SK-MEL-5 (cell line): ENCODE measurements around the gene TCEA3. TPM values are rescaled to one million over a fixed set of nuclear protein-coding genes. Genes with fewer than 3 reads are reported as not detected.

Experiments used
- DNase-seq: peaks from one replicate; pipeline ENCODE4 v3.0.0-alpha.2; 2016; ENCODE audit warnings: low read depth, low spot score
- in situ Hi-C: cut with HindIII; loops from 2 replicates; pipeline ENCODE4 v1.10.0; 2016; ENCODE audit warnings: low sequenced_read_pairs, high pct_unique_total_duplicates, low pct_unique_long_range_greater_than_20kb
- total RNA-seq: library from RNA; depleted of rRNA; stranded (reverse); fragments of >200 nt; shearing (Covaris generic); gene quantifications from 2 replicates; pipeline ENCODE4 v1.2.3, GENCODE V29; 2014

TCEA3 gene
- total RNA-seq, 1 experiment from 2014 or later = 0.05 TPM

DNA sequence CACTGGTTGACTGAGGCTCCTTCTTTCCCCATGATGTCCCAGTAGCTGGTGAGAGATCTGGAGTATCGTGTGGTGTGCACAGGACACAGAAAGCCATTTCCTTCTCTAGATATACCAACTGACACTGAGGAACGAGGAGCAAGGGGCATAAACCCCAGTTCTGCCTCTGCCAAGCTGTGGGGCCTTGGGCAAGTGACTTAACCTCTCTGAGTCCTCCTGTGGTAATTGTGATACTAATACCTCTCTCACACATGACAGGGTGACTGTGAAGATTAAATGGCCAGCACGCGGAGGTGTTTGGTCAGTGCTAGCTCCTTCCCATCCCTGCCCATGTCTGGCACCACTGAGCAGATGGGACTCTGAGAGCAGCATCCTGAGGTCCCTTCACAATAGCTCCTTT lies 26.3 kb upstream of the TCEA3 start:
- in situ Hi-C loops = no loop called here
- DNase-seq = no peak

DNA sequence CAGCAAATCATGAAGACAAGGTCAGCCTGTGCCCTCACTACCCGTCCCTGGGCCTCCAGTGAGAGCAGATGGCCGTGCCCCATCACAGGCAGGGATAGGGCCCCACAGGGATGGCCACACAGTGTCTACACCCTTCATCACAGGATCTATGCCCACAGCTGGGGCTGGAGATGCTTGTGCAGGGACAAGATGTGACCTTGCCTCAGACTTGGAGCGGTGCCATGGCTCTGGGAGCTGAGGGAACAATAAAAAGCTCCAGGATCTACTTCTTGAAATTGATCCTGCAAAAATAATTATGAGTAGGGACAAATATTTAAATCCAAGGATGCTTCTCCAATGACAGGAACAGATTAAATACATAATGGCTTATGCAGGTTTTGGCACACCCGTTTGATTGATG lies 25.4 kb upstream of the TCEA3 start:
- DNase-seq = no peak
- in situ Hi-C loops = no loop called here

DNA sequence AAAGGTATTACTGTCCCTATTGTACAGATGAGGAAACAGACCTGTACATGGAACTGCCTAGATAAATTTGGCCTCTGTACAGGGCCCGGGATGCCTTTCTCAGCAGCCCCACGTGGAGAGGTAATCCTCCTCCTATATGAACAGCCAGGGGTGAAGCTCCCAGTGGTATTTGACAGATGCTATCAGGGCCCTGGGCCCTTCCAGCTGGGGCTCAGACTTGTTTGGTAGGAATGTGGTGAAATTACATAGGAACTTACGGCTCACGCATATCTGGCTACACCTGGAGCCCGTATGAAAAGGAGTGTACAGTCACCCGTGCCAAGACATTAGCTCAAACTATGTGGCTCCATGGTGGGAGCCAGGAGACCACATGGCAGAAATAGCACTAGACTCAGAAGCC lies 24.8 kb upstream of the TCEA3 start:
- in situ Hi-C loops = no loop called here
- DNase-seq = no peak

DNA sequence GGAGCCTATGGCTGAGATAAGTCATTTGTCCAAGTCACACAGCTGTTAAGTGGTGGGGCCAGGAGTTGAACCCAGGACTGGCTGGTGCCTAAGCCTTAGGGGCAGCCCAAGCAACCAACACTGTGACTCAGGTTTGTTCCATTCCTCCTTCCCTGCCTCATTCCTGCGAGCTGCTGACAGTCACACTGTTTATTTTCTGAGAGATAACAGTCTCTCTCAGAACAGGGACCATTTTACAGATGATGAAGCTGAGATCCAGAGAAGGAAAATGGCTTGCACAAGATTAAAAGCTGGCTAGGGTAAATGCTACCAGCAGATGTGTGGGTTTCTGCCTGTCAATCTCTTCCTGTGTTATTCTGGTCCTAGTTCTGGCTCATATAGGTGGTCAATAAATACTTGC lies 24.3 kb upstream of the TCEA3 start:
- in situ Hi-C loops = no loop called here
- no peak for DNase-seq

DNA sequence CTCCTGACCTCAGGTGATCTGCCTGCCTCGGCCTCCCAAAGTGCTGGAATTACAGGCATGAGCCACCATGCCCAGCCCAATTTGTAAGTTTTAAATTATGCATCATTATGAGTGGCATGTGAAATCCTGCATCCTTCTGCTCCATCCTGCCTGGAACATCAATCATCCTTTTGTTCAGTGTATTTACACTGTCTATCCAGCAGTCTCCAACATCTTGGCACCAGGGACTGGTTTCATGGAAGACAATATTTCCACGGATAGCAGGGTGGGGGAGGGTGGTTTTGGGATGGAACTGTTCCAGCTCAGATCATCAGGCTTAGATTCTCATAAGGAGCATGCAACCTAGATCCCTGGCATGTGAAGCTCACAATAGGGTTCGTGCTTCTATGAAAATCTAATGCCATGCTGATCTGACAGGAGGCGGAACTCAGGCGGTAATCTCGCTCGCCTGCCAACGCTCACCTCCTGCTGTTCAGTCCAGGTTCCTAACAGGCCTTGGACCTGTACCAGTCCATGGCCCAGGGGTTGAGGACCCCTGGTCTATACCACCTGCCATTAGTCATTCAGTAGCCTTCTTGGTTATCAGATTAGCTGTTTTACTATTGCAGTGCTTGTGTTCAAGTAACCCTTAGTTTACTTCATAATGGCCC lies 22.2 kb upstream of the TCEA3 start:
- in situ Hi-C loops = no loop called here

DNA sequence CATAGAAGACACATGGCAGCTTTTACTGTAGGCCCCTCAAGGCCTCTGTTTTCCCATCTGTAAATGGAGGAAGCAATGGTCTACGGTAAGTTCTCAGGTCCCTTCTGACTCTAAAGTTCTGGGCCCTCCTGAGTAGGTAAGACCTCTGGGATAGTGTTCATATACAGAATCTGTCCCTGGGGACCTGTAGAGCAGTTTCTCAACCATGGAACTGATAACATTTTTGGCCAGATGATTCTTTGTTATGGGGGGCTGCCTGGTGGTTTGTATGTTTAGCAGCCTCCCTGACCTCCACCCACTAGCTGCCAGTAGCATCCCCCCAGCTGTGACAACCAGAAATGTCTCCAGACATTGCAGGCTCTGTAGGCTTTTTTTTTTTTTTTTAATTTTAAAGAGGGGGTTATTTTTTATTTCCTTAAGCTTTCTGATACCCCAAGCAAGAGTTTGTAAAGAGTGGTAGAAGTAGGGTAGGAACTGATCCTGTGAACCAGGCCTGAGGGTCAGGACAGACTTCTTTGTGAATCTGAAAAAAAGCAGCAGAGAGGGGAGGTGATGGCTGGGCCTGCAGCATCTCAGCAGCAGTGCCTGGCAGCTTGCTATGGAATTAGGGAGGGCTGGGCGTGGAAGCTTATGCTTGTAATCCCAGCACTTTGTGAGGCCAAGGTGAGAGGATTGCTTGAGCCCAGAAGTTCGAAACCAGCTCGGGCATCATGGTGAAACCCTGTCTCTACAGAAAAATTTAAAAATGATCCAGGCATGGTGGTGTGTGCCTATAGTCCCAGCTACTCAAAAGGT lies 20.2 kb upstream of the TCEA3 start:
- in situ Hi-C loops = no loop called here
- no peak for DNase-seq

More for the DNA sequence above, 22.2 kb upstream of the TCEA3 start:
- DNase-seq = peak; percentile 9

DNA sequence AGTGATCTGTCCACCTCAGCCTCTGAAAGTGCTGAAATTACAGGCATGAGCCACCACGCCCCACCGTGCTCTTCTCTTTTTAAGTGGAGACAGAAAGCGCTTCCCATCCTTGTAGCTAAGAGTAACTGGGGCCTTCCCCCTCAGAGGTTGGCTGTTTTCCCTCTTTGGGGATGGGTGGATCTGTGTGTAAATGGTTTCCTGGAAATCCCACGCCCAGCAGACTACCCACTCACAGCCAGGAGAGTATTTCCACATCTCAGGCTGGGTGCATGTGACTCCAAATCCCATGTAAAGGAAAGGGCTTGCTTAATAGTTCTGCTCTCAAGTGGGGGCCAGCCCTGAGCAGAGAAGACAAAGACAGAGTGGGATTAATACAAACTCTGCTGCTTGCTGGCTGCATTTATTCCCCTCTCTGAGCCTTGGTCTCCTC lies 19.6 kb upstream of the TCEA3 start:
- DNase-seq = peak; percentile 43
- in situ Hi-C loops = no loop called here

DNA sequence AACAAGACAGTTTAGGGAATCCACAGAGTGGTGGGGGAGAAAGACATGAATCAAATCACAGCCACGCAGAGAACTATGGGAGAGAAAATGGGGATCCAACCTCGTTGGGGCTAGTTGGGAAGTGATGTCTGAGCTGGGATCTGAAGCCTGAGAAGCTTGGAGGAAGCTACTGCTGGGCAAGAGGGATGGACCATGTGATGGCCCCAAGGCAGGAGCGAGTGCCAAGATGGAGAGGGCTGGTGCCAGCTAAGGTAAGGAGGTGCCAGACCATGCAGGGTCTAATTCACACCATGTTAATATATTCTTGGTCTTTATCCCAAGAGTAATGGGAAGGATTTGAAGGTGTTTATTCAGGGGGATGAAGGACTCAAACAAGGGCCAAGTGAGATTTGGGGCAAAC lies 18.2 kb upstream of the TCEA3 start:
- in situ Hi-C loops = no loop called here
- no peak for DNase-seq

DNA sequence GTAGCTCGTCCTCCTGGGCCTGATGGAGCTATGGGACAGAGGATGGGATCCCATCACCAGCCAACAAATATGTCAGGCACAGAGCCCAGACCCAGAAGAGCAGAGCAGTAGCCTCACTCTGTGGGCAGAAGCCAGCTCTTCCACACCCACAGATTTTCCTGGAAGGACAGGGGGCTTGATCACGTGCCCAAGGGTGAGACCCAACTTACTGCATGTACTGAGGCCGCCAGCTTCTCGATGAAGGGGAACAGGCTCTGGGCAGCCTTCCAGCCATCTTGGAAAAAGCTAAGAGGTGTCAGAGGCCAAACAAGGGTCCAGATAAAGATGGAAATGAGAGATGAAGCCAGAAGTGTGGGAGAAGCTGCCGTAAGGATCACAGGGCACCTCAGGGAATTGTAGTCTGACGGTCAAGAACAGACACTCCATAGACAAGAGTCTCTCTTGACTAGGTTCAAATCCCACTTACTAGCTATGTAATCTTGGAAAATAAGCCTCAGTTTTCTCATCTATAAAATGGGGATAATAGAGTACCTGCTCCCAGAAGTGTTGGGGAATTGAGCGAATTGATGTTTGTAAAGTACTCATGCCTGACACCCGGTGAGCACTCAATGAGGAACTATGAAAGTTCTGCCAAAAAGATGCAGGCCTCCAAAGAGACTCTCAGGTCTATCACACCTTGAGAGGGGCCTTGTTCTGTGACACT lies 17.0 kb upstream of the TCEA3 start:
- in situ Hi-C loops = no loop called here
- no peak for DNase-seq

DNA sequence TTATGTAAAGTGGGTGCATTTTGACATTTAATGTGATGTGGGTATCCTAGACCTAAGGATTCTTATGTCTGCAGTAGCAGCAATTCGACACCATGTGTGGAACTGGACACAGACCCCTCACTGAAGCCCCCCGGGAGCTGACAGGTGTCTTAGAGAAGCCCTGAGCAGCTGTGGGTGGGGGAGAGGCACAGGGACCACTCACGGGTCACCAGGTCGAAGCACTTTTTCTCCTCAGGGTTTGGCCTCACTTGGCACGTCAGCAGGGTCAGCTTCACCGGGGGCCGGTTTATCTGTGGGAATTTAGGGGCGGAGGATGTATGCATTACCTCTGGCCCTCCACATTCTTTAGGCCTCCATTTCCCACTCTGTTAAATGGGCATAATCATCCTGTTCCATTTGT lies 14.0 kb upstream of the TCEA3 start:
- in situ Hi-C loops = no loop called here
- no peak for DNase-seq

DNA sequence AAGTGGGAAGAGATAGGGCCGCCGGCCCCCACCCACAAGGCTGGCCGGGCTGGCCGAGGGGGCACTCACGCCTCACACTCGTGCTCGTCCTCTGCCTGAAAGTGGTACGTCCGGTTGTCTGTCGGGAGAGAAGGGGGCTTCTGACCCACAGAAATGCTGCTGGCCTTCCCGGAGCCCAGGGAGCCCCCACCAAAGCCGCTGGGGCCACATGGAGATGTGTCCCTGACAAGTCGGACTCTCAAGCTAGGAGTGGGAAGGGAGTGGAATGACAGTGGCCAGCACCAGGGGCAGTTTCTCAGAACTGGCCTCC lies 12.8 kb upstream of the TCEA3 start:
- DNase-seq = no peak

DNA sequence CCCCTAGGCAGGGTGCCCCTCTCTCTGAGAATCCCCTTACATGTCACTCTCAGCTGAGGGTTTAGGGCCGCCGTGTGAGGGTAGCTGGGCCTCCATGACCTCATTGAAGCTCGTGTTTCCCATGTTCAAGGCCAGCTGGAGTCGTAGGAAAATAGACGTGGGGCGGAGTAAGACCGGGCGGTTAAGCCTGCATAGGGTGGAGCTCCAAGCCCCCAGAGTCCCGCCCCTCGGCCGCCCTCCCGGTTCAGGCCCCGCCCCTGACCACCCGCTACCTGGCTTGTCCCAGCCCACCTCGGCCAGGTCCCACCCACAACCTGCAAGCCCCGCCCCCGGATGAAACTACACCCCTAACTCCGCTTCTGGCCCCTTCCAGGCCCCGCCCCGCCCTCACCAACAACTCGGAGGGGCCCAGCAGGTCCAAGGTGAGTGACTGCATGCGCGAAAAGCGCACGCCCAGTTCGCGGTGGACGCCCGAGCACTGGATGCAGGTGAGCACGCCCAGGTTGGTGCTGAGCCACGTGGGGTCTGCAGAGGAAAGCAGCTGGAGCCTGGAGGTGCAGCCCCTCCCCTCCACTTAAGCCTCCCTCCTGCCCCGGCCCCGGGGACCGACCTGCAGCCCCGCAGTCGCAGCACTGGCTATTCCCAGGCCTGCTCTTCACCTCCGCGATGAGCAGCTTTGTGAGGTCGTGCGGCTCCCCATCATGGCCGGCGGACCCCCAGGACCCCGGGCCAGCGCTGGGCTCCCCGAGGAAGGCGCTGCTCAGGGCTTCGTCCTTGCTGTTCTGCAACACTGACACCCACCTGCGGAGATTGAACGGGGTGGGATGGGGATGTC lies 12.2 kb upstream of the TCEA3 start:
- DNase-seq = no peak
- in situ Hi-C loops = no loop called here

More for the DNA sequence above, 12.8 kb upstream of the TCEA3 start:
- in situ Hi-C loops = no loop called here

DNA sequence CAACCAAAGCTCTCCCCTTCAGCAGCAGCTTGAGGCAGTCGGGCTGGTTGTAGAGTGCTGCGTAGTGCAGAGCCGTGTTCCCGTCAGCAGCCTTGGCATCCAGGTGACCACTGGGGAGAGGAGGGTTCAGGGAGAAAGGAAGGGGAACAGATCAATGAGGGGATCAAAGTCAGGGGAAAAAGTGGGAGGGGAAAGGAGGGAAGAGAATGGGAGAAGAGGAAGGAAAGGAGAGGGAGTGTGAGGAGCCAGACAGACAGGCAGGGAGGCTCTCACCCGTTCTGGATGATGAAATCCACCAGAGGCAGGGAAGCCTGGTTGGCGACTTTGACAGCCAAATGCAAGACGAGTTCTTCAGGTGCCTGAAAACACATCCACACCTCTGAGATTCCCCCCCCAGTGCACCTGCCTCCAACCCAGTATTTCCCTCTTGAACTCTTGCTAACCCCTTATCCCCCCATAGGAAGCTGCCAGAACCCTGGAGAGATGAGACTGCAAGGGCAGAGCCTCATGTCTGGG lies 9.8 kb upstream of the TCEA3 start:
- no peak for DNase-seq
- in situ Hi-C loops = no loop called here

DNA sequence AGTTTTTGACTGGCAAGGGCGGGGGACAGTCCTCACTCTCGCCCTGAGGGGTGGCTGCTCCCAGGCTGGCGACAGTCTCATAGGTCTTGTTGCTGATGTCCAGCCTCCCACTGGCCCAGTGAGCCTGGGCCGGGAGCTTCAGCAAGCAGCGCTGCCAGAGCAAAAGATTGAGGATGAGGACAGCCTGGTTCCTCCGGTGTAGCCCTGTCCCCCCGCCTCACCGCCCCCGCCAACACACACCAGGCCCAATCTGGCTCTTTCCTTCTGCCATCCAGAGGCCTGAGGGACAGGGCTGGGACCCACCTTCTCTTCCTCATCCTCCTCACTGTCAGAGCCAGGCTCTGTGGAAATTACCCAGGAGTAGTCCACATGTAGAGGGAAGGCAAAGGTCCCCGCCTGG lies 8.6 kb upstream of the TCEA3 start:
- in situ Hi-C loops = no loop called here
- no peak for DNase-seq

DNA sequence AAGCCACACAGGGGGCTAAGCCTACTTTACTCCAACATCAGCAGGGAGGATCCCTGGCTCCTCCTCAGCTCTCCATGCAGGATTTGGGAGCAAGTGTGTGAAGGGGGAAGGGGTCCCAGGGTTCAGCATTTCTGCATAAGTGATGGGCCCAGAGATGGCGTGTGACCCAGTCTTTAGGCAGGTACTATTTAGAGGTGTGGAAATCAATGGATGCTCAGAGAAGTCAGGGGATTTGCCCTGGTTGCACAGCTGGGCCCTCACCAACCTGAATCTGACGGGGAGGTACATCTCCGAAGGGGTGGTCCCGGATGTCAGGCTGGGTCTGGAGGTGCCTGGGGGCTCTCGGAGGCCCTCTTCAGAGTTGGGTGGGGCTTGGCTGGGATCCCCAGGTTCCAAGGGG lies 6.9 kb upstream of the TCEA3 start:
- in situ Hi-C loops = no loop called here
- DNase-seq = no peak

DNA sequence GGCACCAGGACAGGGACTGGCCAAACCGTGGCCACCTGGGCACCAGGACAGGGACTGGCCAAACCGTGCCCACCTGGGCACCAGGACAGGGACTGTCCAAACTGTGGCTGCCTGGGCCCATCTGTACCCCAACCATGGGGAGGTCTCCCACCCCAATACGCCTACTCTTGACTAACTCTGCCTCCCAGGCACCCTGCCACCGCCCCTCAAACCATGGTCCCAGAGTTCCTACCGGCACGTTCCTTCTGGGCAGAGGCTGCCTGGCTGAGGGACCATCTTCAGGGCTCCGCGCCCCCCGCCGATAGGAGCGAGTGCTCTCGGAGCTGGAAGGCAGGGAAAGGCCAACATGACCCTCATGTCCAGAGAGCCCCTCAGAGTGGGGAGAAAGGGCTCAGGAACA lies 6.3 kb upstream of the TCEA3 start:
- in situ Hi-C loops = no loop called here
- no peak for DNase-seq

DNA sequence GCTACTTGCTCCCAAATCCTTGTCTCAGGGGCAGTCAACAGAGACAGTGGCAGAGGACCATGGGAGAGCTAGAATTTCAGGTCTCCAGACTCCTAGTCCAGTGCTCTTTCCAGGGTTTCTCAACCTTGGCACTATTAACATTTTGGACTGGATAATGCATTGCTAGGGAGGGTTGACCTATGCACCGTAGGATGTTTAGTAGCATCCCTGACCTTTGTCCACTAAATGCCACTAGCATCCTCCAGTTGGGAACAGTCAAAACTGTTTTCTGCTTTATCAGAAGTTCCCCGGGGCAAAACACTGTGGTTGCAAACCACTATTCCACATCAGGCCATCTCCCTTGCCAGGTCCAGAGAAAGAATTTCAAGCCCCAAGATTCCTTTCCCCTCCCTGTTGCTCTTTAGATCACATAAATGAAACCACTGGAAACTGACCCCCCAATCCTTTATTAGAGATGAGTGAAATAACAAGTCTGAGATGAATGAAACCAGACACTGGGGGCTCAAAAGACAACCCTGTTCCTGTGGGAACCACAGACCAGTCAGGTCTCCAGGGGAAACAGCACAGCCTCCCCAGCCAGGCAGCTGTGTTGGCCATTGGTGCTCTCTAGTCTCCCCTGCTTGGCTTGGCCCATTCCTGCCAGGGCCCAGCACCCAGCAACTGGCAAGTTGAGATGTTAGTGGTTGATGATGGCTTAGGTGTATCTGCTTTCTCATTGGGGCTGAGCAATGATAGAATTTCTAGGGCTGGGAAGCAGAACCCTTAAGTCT lies 3.8 kb upstream of the TCEA3 start:
- DNase-seq = no peak
- in situ Hi-C loops = no loop called here
